ENCODE measurements around the gene ELMO1.
"Not testable (repeated sequence)": the region's sequence is repeated elsewhere in the genome, so short reads cannot be mapped to it uniquely, and the experiment has no call there.

The ELMO1 gene

DNA sequence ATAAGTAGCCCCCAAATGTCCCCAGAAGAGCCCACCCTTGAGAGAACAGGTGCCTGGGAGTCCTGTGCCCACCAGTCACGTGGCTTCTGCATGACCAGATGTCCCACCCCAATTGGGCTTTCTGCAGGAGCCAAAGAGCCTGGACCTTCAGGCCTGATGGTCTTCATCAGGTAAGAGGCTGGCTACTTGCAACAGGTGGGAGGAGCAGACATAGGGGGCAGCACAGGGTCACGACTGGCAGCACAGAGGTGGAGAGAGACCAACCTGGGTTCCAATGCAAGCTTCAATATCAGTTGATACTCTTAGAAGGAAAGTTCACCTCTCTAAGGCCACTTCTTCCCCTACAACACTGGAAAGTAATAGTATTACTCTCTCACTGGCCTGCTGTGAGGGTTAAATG, 288.0 kb downstream of the ELMO1 start:
- DNase-seq: no peak

DNA sequence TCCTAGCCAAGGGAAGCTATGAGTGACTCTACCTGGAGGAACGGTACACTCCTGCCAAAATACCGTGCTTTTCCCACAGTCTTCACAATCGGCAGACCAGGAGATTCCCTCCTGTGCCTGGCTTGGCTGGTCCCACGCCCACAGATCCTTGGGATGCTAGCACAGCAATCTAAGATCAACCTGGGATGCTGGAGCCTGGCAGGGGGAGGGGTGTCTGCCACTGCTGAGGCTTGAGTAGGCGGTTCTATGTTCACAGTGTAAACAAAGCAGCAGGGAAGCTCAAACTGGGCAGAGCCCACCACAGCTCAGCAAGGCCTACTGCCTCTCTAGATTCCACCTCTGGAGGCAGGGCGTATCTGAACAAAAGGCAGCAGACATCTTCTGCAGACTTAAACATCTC, 295.3 kb downstream of the ELMO1 start:
- no peak for DNase-seq

GRCh38 chr7:37151741-37152413, 296.8 kb downstream of the ELMO1 start:
- DNase-seq: no peak

GRCh38 chr7:37150856-37151255, 297.8 kb downstream of the ELMO1 start:
- no peak for DNase-seq

GRCh38 chr7:37150180-37150579, 298.5 kb downstream of the ELMO1 start:
- no peak for DNase-seq

GRCh38 chr7:37149773-37150124, 298.9 kb downstream of the ELMO1 start:
- no peak for DNase-seq

GRCh38 chr7:37149051-37149772, 299.5 kb downstream of the ELMO1 start:
- no peak for DNase-seq

DNA sequence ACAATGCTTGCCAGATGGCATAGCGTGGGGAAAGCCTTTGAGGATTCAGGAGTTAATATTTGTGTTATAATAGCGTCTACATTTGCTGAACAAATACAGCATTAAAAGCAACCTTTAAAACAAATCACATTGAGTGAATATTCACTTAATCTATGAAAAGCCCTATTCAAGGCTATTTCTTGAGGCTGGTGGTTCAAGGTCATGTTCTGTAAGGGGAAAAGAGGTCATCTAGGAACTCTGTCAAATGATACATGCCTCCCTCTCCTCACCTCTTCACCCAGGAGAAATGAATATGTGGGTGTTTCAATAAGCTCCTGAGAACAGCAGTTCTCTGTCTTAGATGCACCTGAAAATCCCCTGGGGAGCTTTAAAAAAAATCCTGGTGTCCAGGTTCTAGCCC, 303.0 kb downstream of the ELMO1 start:
- no peak for DNase-seq

GRCh38 chr7:37144423-37144822, 304.2 kb downstream of the ELMO1 start:
- DNase-seq: no peak

DNA sequence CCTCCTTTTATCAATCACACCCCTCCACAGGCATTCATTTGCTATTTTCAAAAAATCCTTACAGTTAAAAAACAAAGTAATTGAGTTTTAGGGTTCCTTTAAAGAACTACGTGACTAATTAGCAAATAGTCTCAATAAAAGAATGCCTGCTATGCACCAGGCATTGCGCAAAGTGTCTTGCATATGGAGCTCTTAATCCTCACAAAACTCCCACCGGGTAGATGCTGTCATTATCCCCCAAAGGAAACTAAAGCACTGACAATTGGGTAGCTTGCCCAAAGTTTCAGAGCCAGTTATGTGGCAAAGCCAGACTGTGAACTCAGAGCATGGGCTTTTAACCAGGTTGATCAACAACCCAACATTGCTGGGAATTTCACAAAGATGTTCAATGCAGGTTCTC, 305.7 kb downstream of the ELMO1 start:
- no peak for DNase-seq

- no peak for DNase-seq
These were observed 306.9 kb downstream of the ELMO1 start for GRCh38 chr7:37141742-37142141.

- DNase-seq: not testable (repeated sequence)
These were observed 314.8 kb downstream of the ELMO1 start for GRCh38 chr7:37133902-37134301.

- DNase-seq: no peak
These were observed 316.8 kb downstream of the ELMO1 start for GRCh38 chr7:37131855-37132254.

DNA sequence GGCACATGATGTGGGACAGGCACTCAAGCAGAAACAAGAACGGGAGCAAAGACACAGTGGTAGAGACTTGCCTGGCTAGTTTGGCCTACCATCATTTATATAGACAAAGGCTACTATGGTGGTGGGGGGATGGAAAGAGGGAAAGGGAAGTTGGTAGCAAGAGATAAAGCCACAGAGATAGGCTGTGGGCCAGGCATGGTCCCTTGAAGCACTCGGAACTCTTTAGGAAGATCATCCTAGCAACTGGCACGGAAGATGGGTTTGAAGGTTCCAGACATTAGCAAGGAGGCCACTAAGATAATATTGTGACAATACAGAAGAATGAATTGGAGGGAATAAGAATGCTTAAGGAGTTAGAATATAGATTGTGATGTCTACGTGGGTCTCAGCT, 319.6 kb downstream of the ELMO1 start:
- DNase-seq: no peak

GRCh38 chr7:37128327-37129034, 320.2 kb downstream of the ELMO1 start:
- DNase-seq: no peak

GRCh38 chr7:37119296-37119860, 329.3 kb downstream of the ELMO1 start:
- DNase-seq: no peak

GRCh38 chr7:37118004-37118403, 330.7 kb downstream of the ELMO1 start:
- DNase-seq: peak; percentile 21

DNA sequence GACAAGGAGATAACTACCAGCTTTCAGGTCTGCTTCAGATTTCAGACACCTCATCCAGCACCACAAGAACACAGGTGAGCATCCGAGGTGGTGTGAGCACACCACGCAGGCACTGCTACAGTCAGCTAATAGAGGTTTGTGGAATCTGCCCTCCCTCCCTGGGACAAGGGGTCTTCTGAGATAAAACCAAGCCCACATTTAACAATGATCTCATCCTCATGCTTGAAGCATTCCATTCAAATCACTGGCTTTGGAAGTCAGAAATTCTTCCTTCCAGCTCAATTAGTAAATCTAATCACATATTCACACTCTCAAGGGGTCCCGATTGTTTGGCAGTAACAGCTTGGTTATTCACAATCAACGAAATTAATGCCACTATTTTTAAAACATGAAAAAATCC, 331.4 kb downstream of the ELMO1 start:
- DNase-seq: no peak

- DNase-seq: no peak
These were observed 332.5 kb downstream of the ELMO1 start for GRCh38 chr7:37116093-37116701.

DNA sequence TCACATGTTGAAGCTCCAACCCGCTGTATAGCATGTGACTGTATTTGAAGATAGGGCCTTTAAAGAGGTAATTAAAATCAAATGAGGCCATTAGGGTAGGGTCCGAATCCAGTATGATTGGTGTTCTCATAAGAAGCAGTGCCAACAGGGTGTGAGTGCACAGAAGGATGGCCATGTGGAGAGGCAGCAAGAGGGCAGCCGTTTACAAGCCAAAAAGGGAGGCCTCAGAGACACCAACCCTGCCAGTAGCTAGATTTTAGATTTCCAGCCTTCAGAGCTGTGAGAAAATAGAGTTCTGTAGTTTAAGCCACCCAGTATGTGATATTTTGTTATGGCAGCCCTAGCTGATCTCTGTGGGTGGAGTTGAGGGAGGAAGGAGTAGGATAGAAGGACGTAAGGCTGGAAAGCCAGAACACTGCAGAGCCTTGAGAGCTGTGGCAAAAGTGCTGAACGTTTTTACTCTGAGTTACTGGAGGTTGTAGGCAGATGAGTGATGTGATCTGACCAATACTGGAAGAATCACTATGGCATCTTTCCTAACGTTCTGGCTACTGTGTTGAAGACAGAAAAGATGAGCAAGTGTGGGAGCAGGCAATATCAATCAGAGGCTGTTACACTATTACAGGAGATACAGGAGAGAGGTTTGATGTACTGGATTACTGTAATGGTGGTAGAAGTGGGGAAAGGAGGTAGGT, 334.9 kb downstream of the ELMO1 start:
- DNase-seq: no peak

- no peak for DNase-seq
These were observed 335.8 kb downstream of the ELMO1 start for GRCh38 chr7:37112876-37113275.

DNA sequence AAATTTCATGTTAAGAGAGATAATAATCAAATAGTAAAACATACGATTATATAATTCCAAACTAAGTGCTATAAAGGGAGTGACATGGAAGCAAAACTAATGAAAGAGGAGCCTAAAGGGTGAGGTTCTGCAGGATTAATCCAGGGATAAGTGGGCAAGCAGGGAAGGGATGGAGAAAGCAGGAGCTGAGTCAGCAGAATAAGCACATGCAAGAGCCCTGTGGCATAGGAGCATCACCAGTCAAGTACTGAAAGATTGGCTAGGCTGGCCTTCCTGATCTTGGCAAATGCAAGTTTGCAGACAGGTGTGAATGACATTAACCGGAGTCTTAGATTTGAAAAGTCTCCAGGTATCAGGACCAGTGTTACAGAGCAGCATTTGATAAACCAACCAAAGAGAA, 336.4 kb downstream of the ELMO1 start:
- no peak for DNase-seq

GRCh38 chr7:37111459-37111858, 337.2 kb downstream of the ELMO1 start:
- DNase-seq: no peak

Measured in NCI-H1105 (cell line).